HG03025 (cell line): Measurements from ENCODE around the gene WDR11.

ENCODE experiments used
- ATAC-seq: cut with Tn5 transposase; IDR thresholded peaks from one replicate; pipeline ENCODE4 v1.9.1; 2021; ENCODE audit warnings: mild to moderate bottlenecking, moderate library complexity; ENCODE audit not compliant: unreplicated experiment, low FRiP score

WDR11 gene, protein sequence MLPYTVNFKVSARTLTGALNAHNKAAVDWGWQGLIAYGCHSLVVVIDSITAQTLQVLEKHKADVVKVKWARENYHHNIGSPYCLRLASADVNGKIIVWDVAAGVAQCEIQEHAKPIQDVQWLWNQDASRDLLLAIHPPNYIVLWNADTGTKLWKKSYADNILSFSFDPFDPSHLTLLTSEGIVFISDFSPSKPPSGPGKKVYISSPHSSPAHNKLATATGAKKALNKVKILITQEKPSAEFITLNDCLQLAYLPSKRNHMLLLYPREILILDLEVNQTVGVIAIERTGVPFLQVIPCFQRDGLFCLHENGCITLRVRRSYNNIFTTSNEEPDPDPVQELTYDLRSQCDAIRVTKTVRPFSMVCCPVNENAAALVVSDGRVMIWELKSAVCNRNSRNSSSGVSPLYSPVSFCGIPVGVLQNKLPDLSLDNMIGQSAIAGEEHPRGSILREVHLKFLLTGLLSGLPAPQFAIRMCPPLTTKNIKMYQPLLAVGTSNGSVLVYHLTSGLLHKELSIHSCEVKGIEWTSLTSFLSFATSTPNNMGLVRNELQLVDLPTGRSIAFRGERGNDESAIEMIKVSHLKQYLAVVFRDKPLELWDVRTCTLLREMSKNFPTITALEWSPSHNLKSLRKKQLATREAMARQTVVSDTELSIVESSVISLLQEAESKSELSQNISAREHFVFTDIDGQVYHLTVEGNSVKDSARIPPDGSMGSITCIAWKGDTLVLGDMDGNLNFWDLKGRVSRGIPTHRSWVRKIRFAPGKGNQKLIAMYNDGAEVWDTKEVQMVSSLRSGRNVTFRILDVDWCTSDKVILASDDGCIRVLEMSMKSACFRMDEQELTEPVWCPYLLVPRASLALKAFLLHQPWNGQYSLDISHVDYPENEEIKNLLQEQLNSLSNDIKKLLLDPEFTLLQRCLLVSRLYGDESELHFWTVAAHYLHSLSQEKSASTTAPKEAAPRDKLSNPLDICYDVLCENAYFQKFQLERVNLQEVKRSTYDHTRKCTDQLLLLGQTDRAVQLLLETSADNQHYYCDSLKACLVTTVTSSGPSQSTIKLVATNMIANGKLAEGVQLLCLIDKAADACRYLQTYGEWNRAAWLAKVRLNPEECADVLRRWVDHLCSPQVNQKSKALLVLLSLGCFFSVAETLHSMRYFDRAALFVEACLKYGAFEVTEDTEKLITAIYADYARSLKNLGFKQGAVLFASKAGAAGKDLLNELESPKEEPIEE

DNA sequence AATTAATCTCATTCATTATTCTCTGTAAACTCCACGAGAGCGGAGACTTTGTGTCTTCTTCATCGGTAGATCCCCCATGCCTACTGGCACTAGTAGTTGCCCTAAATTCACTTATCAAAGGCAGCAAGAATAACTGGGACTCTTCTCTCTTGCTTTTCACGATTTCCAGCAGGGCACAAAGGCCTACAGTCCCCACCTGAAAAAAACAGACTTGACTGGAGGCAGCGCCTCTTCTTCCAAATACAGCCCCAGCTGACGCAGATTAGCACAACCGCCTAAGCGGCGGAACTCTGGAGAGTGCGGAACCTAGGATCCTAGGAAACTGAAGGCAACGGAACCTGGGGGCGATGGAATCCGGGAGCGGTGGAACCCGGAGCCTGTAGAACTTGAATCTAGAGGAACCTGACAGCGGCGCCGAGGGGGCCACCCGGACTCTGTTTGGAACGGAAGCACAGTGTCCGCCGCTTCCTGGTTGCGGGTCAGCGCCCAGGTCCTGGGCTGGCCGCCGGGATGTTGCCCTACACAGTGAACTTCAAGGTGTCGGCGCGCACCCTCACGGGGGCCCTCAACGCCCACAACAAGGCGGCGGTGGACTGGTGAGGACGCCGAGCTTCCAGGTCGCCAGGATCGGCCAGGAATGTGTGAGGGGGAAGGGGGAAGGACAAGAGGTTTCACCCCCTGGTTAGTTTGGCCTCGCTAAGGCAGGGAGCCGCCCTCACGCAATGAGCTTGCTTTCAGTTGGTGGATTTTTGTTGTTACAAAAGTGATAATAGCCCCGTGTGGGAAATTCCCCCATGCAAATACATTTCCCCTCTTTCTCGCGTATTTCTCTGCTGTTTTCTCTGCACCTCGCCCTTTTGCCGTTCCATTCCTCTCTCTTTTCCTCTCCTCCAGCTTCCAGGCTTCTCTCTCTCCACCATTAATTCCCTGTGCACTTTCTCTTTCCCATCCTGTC is at the start of gene WDR11:
Gene WDR11, plus strand, starts transcription at position 452 of the 955 bp plus-strand sequence. Its CDS starts 59 bp downstream, at position 511.
- ATAC-seq: peak; percentile 95

- no peak for ATAC-seq
Measured at GRCh38 chr10:120802935-120803334, 48.2 kb upstream of the WDR11 start.

DNA sequence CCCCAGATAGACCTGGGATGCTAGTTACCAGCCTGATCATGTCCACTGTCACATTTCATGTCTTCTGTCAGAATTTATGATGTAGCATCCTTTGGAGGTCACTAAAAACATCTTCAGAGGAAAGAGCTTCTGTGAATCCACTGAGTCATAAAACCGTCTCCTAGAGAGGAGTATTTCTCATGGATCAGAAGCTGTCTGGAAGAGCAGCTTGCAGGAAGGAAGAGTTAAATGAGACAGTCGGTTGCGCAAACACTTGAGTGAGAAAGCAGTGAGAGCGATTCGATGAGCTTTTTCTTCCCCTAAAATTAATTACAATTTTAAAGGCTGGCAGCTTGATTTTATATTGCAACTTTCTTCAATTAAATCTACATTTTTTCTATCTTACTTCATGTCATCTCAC is 47.2 kb upstream of the WDR11 start:
- no peak for ATAC-seq

GRCh38 chr10:120805014-120805812 is 45.9 kb upstream of the WDR11 start:
- no peak for ATAC-seq

DNA sequence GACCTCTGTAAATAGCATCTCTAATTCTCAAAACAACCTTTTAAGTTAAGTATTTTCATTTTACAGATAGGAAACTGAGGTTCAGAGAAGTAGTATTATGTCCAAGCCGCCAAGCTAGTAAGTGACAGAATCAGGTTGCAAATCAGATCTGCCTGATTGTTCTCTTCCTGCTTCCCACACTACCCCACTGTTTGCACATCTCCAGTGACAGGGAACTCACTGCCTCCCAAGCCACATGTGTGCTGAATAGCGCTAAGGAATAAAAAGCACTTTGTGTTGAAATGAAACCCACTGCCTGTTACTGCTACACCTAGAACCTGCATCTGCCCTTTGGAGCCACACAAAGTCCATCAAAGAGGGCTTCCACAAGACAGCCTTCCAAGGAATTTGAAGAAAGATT is 45.1 kb upstream of the WDR11 start:
- no peak for ATAC-seq

DNA sequence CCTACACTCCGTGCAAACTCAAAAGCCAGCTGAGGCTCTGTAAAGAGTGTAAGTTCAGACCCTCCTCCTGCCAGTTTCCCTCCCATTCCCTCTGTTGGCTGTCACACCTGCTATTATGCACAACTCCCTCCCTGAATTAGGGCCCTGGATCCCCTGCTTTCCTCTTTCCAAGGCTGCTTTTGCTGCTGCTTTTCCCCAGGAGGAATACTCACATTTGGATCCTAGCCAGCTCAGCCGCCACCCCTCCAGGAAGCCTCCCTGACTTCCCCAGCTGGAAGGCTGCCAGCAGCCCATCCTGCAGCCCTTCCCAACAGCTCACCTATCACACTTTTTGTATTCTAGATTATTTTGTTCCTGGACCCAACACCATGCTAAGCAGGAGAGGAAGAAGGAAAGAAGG is 40.9 kb upstream of the WDR11 start:
- no peak for ATAC-seq

DNA sequence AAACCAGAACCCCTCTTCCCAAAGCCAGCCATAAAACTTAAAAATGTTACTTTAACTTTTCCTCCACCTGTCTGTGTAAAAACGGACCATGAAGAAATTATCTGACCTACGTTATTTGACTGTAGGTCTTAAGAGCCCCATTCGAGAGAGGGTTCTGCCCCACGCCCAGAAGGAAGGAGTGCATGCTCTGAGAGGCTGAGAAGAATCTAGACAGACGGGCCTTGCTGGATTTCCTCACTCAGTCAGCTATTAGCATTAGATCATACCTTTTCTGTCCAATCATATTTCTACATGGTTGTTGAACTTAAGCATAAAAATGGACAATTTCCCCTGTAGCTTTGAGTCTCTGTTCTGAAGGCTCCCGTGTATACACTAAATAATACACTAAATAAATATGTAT is 38.1 kb upstream of the WDR11 start:
- no peak for ATAC-seq

- no peak for ATAC-seq
Measured at GRCh38 chr10:120818301-120818700, 32.9 kb upstream of the WDR11 start.

GRCh38 chr10:120819366-120819765 is 31.8 kb upstream of the WDR11 start:
- no peak for ATAC-seq

DNA sequence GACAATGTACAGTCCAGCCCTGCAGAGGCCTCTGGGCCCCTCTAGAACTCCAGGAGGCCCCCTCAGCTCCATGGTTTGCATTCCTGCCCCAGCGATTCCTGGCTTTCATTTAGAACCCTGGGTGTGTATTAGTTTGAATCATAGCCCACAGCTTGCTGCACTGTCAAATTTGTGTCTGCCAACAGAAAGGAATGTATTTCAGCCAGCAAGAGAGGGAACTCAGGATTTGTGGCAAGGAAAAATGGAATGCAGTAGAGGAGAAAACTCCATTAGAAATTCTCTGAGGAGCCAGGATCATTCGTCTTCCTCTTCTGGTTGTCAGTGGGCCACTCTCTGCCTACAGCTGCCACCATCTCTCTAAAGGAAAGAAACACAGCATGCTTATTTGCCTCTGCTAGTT is 27.9 kb upstream of the WDR11 start:
- no peak for ATAC-seq

DNA sequence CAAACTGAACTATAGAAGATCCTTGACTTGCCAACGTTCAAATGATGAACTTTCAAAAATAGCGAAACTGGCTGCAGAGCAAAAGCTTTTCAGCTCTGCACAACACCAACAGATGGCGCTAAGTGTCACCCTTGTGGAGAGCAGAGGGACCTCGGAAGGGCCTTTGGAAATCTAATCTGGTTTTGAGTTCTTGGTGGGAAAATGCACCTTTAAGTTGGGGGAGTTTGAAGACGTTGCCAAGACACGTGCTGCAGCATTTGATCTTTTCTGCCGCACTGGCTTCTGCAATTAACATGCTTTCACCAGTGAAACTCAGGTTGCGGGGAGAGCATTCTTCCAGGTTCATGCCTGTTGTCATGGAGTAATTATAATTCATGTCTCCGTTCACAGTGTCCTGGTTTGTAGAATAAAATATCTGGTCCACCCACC is 26.3 kb upstream of the WDR11 start:
- ATAC-seq: no peak

GRCh38 chr10:120825878-120826769 is 25.0 kb upstream of the WDR11 start:
- ATAC-seq: no peak

DNA sequence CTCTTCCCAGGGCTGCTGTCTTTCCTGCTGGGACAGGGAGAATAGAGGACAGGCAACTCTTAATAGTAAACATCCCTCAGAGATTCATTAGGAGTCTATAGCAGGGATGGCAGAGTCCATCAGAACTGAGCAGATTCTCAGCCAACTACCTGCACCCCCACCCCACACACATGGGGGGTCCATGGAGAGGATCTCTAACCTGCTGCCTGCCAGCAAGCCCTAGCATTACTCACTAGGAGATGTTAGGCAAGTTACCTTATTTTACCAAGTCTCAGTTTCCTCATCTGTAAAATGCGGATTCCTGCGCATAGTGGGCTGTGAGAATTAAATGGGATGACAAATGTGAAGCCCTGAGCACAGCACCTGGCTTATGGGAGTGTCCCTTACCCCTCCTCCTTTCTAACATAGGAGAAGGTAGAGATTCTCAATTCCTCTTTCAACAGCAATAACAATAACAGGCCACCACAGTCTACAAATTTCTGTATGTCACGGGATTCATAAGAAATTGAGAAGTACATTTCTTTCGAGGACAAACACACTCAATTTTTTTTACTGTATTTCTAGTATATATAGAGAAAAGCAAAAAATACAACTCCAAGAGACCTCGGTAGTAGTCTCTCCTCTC is 23.8 kb upstream of the WDR11 start:
- ATAC-seq: peak; percentile 84

DNA sequence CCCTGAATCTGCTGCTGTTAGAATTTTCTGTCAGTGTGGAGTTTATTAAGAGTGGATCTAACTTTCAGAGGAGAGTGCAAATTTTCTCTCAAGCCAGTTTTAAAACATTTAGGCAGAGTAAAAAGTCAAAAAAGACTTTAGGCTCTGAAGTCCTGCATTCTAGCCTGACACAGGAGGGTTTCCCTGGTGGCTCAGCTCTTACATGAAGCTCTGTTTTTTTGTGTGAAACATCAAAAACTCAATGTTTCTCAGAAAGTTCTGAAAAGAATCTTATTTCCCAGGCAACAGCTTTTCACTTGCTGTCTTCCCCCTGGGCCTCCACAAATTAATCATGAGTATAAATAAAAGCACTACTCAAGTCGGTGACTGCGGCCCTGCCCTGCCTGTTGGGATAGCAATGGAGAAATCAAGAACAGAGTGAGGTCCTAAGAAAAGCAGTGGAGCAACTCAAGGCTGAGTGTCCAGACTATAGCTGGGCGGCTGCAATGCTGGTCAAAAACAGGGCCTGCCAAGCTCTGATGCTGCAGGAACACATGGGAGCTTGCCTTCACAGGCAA is 22.3 kb upstream of the WDR11 start:
- ATAC-seq: no peak

- ATAC-seq: no peak
Measured at GRCh38 chr10:120832106-120832505, 19.1 kb upstream of the WDR11 start.

DNA sequence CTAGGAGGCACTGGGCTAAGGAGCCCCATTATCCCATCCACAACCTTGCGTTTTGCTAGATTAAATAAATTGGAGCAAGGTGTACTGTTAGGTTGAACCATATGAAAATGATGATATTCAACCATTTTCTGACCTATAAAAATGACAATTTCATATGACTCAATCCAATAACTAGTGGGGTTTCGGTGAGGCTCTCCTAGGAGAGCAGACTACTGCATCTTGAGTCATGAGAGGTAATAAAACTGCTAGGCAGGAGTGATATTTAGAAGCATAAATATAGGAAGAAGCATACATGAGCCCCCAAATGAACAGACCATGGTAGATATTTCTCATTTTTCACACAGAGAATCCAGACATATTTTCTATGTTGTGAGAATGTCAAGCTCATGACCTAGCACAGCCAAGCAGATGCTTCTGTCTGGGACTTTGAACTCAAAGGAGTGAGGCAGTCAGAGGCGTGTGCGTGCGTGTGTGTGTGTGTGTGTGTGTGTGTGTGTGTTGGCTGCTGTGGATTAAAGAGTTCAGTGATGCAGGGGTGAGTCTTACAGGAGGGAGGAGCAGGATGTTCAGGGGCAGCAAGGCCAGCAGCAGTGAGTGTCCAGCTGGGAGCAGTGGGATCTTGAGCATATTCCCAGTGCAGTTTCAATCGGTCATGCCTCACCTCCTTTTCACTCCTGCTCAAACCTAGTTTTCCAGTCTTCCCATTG is 17.8 kb upstream of the WDR11 start:
- ATAC-seq: no peak

GRCh38 chr10:120835603-120836002 is 15.6 kb upstream of the WDR11 start:
- no peak for ATAC-seq
